DOHH2 (cell line): ENCODE measurements around the gene MEN1.

Source experiments
- EZH2phosphoT487 ChIP-seq: fragments of 200-600 bp; sonication (generic); IDR thresholded peaks from 2 replicates; pipeline ENCODE4 v1.6.1; 2017; ENCODE audit warnings: borderline replicate concordance, mild to moderate bottlenecking, antibody characterized with exemption, low read length, moderate library complexity, mixed read lengths
- TF ChIP-seq, protein P1 (sequence below): fragments of 200-600 bp; sonication (generic); IDR thresholded peaks from one replicate; pipeline ENCODE4 v1.5.1; 2014; ENCODE audit warnings: antibody characterized with exemption, mild to moderate bottlenecking, low read depth, low read length; ENCODE audit not compliant: poor library complexity, severe bottlenecking

- TF ChIP-seq, protein P1, sequence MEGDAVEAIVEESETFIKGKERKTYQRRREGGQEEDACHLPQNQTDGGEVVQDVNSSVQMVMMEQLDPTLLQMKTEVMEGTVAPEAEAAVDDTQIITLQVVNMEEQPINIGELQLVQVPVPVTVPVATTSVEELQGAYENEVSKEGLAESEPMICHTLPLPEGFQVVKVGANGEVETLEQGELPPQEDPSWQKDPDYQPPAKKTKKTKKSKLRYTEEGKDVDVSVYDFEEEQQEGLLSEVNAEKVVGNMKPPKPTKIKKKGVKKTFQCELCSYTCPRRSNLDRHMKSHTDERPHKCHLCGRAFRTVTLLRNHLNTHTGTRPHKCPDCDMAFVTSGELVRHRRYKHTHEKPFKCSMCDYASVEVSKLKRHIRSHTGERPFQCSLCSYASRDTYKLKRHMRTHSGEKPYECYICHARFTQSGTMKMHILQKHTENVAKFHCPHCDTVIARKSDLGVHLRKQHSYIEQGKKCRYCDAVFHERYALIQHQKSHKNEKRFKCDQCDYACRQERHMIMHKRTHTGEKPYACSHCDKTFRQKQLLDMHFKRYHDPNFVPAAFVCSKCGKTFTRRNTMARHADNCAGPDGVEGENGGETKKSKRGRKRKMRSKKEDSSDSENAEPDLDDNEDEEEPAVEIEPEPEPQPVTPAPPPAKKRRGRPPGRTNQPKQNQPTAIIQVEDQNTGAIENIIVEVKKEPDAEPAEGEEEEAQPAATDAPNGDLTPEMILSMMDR: no peak
- TF ChIP-seq EZH2phosphoT487: no peak
Measured at GRCh38 chr11:64841592-64842365, 31.4 kb upstream of the MEN1 start.
